ENCODE measurements around the gene CHRM2. TPM values are rescaled to one million over a fixed set of nuclear protein-coding genes. Genes with fewer than 3 reads are reported as not detected.

CHRM2 gene
- total RNA-seq, 1 donor from 2014 or later: 3.3 TPM

DNA sequence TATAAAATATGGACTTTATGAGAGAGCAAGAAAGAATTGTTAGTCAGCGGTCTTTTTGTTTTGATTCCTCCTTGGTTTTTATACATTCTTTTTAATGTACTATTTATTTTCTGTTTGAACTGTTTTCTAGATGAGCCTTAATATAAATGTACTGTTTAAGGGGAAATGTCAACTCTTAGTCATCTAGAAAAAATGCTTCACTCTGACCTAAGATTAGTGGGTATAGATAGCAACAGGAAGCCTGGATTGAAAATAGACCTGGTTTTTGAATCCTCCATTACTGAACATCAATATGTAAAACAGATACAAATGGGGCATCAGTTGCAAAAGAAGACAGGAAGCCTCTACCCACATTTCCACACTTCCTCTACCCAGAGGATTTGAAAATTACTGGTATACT lies 87.8 kb downstream of the CHRM2 start:
- DNase-seq (ENCODE audit: extremely low read depth, low read depth, low spot score): peak; percentile 66

GRCh38 chr7:136956671-136957070 lies 88.2 kb downstream of the CHRM2 start:
- peak; percentile 45 for DNase-seq (ENCODE audit: extremely low read depth, low read depth, low spot score)

GRCh38 chr7:136957391-136957790 lies 88.9 kb downstream of the CHRM2 start:
- DNase-seq (ENCODE audit: extremely low read depth, low read depth, low spot score): no peak

DNA sequence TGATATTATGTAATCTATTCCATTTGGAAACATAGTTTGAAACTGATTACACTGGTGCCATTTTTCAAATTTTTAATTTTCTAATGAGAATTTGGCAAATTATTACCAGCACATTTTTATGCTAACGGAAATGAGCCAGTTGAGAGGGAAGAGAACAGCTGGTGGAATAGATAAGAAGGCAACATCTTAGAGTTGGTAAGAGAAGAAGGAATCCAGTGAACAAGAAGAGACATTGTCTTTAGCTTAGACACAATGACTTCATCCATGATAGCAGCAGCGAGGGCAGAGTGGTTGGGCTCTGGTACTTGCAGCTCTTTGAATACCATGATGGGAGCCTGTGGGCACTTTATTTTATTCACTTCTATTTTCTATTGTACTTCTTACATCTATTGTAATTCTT lies 89.6 kb downstream of the CHRM2 start:
- DNase-seq (ENCODE audit: extremely low read depth, low read depth, low spot score): no peak

DNA sequence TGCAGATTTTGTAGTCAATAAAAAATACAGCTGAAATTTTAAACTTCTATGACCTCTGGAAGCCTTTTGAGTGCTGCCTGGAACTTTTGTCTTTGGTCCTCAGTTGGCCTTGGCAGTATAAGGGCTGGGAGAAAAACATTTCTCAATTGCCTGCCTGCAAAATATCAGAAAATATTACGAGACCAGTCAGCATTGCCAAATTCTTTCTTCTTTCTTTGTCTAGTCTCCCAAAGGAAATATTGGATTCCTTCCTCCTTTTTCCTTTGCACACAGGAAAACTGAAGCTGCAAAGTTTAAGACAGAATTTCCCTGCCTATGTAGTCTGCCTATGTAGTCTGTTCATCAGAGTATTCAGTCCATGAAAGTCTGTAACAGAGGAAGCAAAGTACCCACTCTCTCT lies 95.9 kb downstream of the CHRM2 start:
- no peak for DNase-seq (ENCODE audit: extremely low read depth, low read depth, low spot score)

- DNase-seq (ENCODE audit: extremely low read depth, low read depth, low spot score): no peak
These were observed 98.4 kb downstream of the CHRM2 start for GRCh38 chr7:136966825-136967224.

- no peak for DNase-seq (ENCODE audit: extremely low read depth, low read depth, low spot score)
These were observed 101.3 kb downstream of the CHRM2 start for GRCh38 chr7:136969761-136970160.

- DNase-seq (ENCODE audit: extremely low read depth, low read depth, low spot score): no peak
These were observed 103.3 kb downstream of the CHRM2 start for GRCh38 chr7:136971776-136972175.

DNA sequence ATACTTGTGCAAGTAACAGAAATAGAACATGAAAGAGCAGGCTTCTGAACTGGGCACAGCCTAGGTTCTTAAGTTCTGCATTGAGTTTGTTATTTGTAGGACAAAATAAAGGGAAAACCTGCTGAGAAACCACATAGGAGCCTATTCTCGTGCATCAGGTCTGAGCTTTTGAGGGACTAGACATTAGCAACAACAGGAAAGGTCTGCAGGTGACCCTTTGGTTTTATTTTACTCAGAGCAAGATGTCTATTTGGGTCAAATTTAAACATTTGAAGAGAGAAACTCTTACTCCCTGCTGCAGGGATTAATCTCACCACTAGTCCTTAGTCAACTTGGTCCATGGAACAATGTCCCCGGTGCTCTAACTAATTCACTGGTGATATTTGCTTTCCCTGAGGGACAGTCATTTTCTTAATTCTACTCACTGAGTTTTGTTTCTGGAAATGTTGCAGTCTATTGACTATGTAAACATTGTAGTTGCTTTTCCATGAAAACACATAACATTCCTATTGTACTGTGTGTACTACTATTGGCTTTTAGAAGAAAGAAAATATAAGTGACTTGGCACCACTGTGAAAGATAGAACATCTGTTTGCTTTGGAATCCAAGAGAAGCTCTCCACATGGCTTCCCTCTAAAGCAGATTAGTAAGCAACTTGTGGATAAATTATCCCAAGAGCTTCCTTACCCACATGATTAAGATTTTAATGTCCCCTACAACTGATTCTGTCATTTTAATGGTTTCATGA lies 108.2 kb downstream of the CHRM2 start:
- DNase-seq (ENCODE audit: extremely low read depth, low read depth, low spot score): no peak

DNA sequence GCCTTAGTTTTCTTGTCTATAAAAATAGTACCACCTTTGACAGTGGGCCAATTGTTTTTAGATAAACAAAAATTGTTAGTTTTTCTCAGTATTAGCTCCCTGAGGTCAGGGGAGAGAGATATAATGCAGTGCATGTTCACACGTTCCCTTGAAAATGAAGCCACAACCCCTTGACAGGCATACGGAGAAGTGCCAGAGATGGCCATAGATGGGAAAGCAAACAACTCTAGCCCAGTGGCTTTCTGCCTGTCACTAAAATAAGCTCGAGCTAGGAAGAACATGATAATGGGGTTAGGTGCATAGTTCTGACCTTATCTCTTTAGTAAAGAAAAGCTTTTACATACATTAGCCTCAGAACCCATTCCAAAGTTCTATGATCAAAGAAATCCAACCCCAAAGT lies 124.9 kb downstream of the CHRM2 start:
- no peak for DNase-seq (ENCODE audit: extremely low read depth, low read depth, low spot score)

GRCh38 chr7:136997735-136998134 lies 129.3 kb downstream of the CHRM2 start:
- no peak for DNase-seq (ENCODE audit: extremely low read depth, low read depth, low spot score)

GRCh38 chr7:136998495-136998894 lies 130.0 kb downstream of the CHRM2 start:
- DNase-seq (ENCODE audit: extremely low read depth, low read depth, low spot score): no peak

- no peak for DNase-seq (ENCODE audit: extremely low read depth, low read depth, low spot score)
These were observed 132.2 kb downstream of the CHRM2 start for GRCh38 chr7:137000621-137001020.

DNA sequence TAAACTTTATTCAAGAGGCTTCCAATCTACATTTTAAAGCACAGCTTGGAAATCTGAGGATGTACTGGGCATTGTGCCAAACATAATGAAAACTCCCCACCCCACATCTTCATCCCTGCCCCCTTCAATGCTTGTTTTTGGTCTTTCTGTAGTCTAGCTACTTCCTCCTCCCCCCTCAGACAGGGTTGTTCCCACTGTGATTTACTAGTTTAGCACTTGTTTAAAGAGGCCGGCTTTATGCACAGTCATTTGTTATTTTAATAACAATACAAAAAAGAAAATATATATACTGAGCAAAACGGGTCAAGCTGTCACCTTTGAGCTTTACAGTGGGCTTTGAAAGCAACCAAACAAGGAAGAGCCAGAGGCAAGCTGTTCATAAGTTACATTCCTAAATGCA lies 132.6 kb downstream of the CHRM2 start:
- DNase-seq (ENCODE audit: extremely low read depth, low read depth, low spot score): peak; percentile 1

DNA sequence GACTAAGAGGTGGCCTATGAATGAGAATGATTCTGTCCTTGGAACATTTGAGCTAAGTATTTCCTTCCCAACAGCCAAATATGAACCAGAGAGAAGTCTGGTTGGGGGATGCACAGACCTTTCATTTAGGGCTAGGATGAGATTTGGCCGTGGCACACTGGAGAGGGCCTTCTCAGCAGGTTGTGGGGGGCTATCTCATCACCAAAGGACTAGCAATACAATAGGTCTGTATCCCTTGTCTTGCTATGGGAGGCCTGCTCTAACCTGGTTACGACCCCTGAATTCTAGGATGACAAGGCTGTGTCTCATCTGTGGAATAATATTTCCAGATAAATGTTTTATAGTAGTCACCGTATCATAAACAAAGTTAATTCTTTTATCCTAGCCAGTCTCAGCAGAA lies 133.0 kb downstream of the CHRM2 start:
- no peak for DNase-seq (ENCODE audit: extremely low read depth, low read depth, low spot score)

- no peak for DNase-seq (ENCODE audit: extremely low read depth, low read depth, low spot score)
These were observed 134.6 kb downstream of the CHRM2 start for GRCh38 chr7:137003086-137003485.

DNA sequence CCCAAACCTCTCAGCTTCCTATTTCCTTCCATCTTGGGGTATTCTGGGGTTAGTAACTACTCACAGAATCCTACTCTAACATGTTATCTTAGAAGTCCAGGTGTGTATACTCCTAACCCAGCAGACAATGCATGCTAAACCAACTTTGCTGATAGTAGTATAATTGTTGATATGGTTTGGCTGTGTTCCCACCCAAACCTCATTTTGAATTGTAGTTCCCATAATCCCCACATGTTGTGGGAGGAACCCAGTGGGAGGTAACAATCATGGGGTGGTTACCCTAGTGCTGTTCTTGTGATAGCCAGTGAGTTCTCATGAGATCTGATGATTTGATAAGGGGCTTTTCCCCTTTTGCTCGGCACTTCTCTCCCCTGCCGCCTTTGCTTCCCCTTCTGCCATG lies 135.1 kb downstream of the CHRM2 start:
- DNase-seq (ENCODE audit: extremely low read depth, low read depth, low spot score): no peak

DNA sequence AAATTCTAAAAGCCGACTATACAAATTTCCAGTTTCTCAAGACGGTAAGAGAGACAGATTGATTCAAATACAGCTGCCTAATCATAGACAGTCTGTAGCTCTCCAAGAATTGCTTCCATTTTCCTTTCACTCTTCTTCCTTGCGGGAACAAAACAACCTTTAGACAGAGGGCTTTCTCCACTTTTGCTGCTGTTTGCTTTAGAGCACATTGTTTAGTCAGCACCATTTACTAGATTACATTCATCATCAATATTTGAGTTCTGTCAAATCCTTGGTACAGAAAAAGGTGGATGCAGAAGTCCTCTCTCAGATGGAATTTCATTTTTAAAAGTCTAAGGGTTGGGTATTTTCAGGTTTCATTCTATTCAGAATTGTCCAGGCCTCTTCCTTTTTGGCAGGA lies 137.4 kb downstream of the CHRM2 start:
- DNase-seq (ENCODE audit: extremely low read depth, low read depth, low spot score): no peak

DNA sequence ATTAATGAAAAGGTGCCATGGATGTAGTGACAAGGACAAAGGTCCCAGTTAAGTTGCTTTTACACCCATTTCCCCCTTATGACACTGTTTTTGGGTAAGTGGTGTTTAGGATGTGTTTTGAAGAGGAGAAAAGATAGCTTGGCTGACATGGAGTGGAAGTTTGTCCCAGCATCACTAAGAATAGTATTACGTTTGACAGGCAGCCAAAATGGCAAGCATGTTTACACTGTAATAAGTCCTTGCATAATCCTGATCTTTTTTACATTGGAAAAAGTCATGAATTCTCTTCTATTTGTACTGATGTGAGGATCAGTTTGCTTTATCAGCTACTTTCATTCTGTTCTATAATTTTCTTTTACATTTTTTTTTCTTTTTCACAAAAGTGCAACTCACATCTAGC lies 137.8 kb downstream of the CHRM2 start:
- DNase-seq (ENCODE audit: extremely low read depth, low read depth, low spot score): no peak

DNA sequence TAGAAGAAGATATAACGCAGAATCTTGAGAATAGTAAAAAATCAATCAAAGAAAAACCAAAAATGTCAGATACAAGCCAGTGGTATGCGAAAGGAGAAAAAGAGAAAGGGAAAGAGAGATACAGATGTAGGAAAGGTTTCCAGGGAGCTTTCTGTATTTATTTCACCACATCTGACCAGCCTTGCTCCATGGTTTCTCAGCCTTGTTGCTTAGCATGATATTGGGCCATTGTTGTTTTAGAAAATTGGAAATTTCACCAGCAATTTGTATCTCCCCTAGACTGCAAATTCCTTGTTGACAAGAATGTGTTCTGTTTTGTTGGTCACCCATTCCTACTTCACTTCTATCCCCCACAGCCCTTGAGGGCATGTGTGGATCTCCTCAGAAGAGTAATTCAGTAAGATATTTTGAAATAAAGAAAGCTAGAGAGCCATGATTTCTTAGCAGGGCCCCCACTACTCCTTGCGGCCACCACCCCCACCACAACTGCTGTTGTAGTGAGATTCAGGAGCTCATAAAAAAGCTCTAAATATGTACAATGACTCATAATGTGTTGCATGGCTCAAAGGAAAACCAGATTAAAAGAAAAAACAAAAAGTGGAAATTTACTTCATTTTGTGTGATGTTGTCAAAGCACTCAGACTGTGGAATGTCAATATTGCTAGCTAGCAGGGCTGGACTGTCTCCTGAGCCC lies 138.7 kb downstream of the CHRM2 start:
- no peak for DNase-seq (ENCODE audit: extremely low read depth, low read depth, low spot score)

DNA sequence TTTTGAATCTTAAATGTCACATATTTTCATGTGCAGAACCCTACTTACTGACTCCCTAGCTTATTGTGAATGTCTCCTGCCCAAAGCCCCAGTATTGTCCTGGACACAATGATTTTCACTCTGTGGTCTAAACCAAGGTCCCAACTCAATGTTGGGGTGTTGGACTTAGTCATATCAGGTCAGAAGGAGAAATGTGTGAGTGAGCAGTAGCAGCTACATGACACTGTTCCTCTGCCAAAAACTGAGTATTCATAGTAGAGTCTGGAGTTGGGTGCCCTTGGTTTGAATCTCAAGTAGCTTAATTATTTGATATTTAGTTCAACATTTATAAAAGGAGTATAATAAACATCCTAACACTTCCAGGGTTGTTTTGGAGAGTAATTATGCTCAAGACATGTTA lies 141.0 kb downstream of the CHRM2 start:
- no peak for DNase-seq (ENCODE audit: extremely low read depth, low read depth, low spot score)

- no peak for DNase-seq (ENCODE audit: extremely low read depth, low read depth, low spot score)
These were observed 146.6 kb downstream of the CHRM2 start for GRCh38 chr7:137015015-137015414.
